Stomach (tissue), 9 donors: Measurements from ENCODE around the gene ALPP. TPM values are rescaled to one million over a fixed set of nuclear protein-coding genes. Genes with fewer than 3 reads are reported as not detected.
"Not testable (repeated sequence)": the region's sequence is repeated elsewhere in the genome, so short reads cannot be mapped to it uniquely, and the experiment has no call there.

Source experiments
- DNase-seq, 2 donors: peaks; one replicate each; pipeline versions ENCODE4 v3.0.0 to v3.0.0-alpha.2; 2013 to 2019
- H3K27ac ChIP-seq, 5 donors: fragments of 200-600 bp in 4 of 5; sonication (generic) in 4 of 5; one replicate each; pipeline ENCODE4 v1.5.1; 2013 to 2019; ENCODE audit warnings: mild to moderate bottlenecking in 1 of 5, moderate library complexity in 1 of 5
- H3K27me3 ChIP-seq, 3 donors: fragments of 200-600 bp; sonication (generic); one replicate each; pipeline ENCODE4 v1.5.1; 2017 to 2019; ENCODE audit warnings: mixed run types in 1 of 3
- H3K36me3 ChIP-seq, 4 donors: fragments of 200-600 bp; sonication (generic); 1 replicate in 3 of 4; 2 replicates in 1 of 4; pipeline ENCODE4 v1.5.1; 2016 to 2019
- H3K4me1 ChIP-seq, 4 donors: fragments of 200-600 bp; sonication (generic); one replicate each; pipeline ENCODE4 v1.5.1; 2016 to 2019
- H3K4me3 ChIP-seq, 4 donors: fragments of 200-600 bp; sonication (generic) in 3 of 4; one replicate each; pipeline ENCODE4 v1.5.1; 2016 to 2019; ENCODE audit warnings: mild to moderate bottlenecking in 1 of 4
- H3K9me3 ChIP-seq, 4 donors: fragments of 200-600 bp; sonication (generic); one replicate each; pipeline ENCODE4 v1.5.1; 2016 to 2019
- EP300 ChIP-seq: sonication (generic); formaldehyde crosslinking; IDR thresholded peaks from one replicate; pipeline ENCODE4 v1.6.1; 2017; ENCODE audit warnings: antibody characterized with exemption
- POLR2A ChIP-seq, 4 donors: fragments of 450-650 bp; IDR thresholded peaks; one replicate each; pipeline ENCODE4 v1.6.1; 2016; ENCODE audit warnings: antibody characterized with exemption in 4 of 4, control low read depth in 2 of 4, mild to moderate bottlenecking in 1 of 4, moderate library complexity in 1 of 4
- POLR2AphosphoS5 ChIP-seq, 3 donors: sonication (generic); formaldehyde crosslinking; IDR thresholded peaks; one replicate each; pipeline ENCODE4 v1.6.1; 2016; ENCODE audit warnings: antibody characterized with exemption in 3 of 3
- WGBS, 5 donors: extraction: QIAGEN DNeasy Blood & Tissue Kit in 3 of 5; methylation state at CpG; one replicate each; pipeline versions ENCODE4 v1.1.5 to v1.1.7; 2013 to 2018; 5-methylcytosine and 5-hydroxymethylcytosine counted together
- intact Hi-C: fragments of 100-400 bp; cut with DNase I; formaldehyde crosslinking; loops from one replicate; pipeline ENCODE4 v1.15.1; 2023; ENCODE audit warnings: low total_unique reads
- polyA plus RNA-seq, 3 donors: library from polyadenylated mRNA; stranded (reverse); fragments of 200-250 nt; gene quantifications; one replicate each; pipeline ENCODE4 v1.2.3, GENCODE V29; 2013
- small RNA-seq, 4 donors: library from RNA; depleted of rRNA; stranded (forward); fragments of <200 nt; gene quantifications; one replicate each; pipeline ENCODE3, GENCODE V24; 2016
- total RNA-seq, 5 donors: library from RNA; depleted of rRNA; stranded (reverse); fragments of >200 nt; gene quantifications; one replicate each; pipeline versions ENCODE4 v1.1.0 to v1.2.3, GENCODE V29; 2014 to 2016
- TF ChIP-seq, protein P1 (sequence below), 7 experiments: fragments of 450-650 bp in 4 of 7; fragments of 200-600 bp in 3 of 7; sonication (generic) in 3 of 7; IDR thresholded peaks; one replicate each; pipeline ENCODE4 v1.5.1; 2016 to 2019; ENCODE audit warnings: antibody characterized with exemption in 7 of 7, control low read depth in 2 of 7, mild to moderate bottlenecking in 1 of 7
- donor health status: healthy with polysubstance abuse.
- donor health status: Bipolar disorder and iron deficiency.
- donor health status: healthy.

Gene ALPP
- total and polyA plus RNA-seq, 8 donors = not detected

DNA sequence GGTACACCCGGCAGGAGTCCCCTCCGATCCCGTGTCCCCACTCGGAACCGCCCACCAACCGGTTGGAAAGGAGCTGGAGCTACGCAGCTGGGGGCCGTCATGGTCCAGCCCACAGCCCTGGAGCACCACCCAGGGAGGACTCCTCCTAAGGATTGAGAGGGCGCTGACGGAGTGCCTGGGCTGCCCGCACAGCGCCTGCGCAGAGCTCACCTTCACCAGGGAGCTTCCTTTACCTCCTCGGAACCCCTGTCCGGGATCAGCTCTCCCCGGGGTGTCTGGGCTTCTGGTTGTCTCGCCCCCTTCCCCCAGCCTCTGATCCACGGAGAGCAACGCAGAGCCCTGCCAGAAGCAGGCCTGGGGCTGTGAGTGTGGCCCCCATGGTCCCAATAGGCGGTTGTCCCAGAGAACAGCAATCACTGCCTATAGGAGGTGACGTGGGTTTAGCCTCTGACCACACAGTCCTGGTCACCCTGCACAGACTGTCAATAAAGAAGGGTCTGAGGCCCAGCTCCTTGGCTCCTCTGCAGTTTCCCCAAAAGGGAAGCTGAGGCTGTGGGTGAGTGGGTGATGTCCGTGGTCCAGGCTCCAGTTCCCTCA is 42.7 kb downstream of the ALPP start:
- Histone ChIP-seq H3K27me3 (peaks cover 27 to 90% (median 48%) of the 10 kb centered on the region in 3 donors), H3K27ac (no peak overlapping the region), H3K36me3 (no peaks in the 10 kb centered on the region), H3K4me1 (peaks cover 25 to 34% (median 30%) of the 10 kb centered on the region in 4 donors), H3K9me3 (peaks cover 0 to 18% (median 7%) of the 10 kb centered on the region in 4 donors), H3K4me3 (peak overlapping the region; percentile 25 to 46 (median 32))
- peak in 1 of 2 donors; percentile 59 for DNase-seq
- TF ChIP-seq EP300 (no peak), POLR2A (IDR thresholded peaks at IDR 0.05) (no peak), POLR2AphosphoS5 (IDR thresholded peaks at IDR 0.05) (no peak)
- TF ChIP-seq, protein P1, sequence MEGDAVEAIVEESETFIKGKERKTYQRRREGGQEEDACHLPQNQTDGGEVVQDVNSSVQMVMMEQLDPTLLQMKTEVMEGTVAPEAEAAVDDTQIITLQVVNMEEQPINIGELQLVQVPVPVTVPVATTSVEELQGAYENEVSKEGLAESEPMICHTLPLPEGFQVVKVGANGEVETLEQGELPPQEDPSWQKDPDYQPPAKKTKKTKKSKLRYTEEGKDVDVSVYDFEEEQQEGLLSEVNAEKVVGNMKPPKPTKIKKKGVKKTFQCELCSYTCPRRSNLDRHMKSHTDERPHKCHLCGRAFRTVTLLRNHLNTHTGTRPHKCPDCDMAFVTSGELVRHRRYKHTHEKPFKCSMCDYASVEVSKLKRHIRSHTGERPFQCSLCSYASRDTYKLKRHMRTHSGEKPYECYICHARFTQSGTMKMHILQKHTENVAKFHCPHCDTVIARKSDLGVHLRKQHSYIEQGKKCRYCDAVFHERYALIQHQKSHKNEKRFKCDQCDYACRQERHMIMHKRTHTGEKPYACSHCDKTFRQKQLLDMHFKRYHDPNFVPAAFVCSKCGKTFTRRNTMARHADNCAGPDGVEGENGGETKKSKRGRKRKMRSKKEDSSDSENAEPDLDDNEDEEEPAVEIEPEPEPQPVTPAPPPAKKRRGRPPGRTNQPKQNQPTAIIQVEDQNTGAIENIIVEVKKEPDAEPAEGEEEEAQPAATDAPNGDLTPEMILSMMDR (IDR thresholded peaks at IDR 0.05) = no peak
- 19 to 70% (median 25%) methylated on average over 3 to 22 of the region's 22 CpGs for WGBS, 5 donors
- intact Hi-C loops = no loop called here

DNA sequence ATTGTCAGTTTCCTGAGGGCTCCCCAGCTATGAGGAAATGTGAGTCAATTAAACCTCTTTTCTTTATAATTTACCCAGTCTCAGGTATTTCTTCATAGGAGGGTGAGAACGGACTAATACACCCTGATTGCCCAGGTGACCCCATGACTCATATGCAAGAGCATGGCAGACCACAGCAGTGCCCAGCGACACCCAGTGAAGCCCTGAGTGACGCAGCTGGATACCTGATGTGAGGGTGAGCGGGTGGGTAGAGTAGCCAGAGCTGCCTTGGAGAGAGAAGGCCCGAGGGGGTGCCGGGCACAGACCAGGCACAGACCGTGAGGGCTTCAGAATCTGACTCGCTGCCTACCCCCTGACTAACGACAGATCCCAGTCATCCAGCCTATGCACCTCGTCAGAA is 43.5 kb downstream of the ALPP start:
- WGBS, 5 donors = 85 to 92% (median 91%) methylated on average over 10 of the region's 10 CpGs
- Histone ChIP-seq H3K27ac (no peak overlapping the region), H3K36me3 (no peaks in the 10 kb centered on the region), H3K9me3 (peaks cover 0 to 18% (median 7%) of the 10 kb centered on the region in 4 donors), H3K4me3 (no peak overlapping the region), H3K27me3 (peaks cover 27 to 82% (median 45%) of the 10 kb centered on the region in 3 donors), H3K4me1 (peaks cover 25 to 34% (median 30%) of the 10 kb centered on the region in 4 donors)
- intact Hi-C loops = no loop called here
- no peak for DNase-seq
- no peak for TF ChIP-seq POLR2A (IDR thresholded peaks at IDR 0.05)
- TF ChIP-seq, protein P1 (IDR thresholded peaks at IDR 0.05) = no peak
- TF ChIP-seq EP300 = no peak
- no peak for TF ChIP-seq POLR2AphosphoS5 (IDR thresholded peaks at IDR 0.05)

GRCh38 chr2:232422996-232423395 is 44.4 kb downstream of the ALPP start:
- peaks cover 25 to 34% (median 30%) of the 10 kb centered on the region in 4 donors for H3K4me1 ChIP-seq
- H3K36me3 ChIP-seq, DNase-seq, H3K27ac ChIP-seq, intact Hi-C loops, H3K4me3 ChIP-seq: not testable (repeated sequence)
- peaks cover 0 to 18% (median 7%) of the 10 kb centered on the region in 4 donors for H3K9me3 ChIP-seq
- H3K27me3 ChIP-seq = peaks cover 27 to 73% (median 36%) of the 10 kb centered on the region in 3 donors
- WGBS, 5 donors = 37 to 55% (median 40%) methylated on average over 3 of the region's 3 CpGs

- Histone ChIP-seq H3K9me3 (peaks cover 0 to 18% (median 7%) of the 10 kb centered on the region in 4 donors), H3K4me1 (peaks cover 24 to 29% (median 28%) of the 10 kb centered on the region in 4 donors), H3K27me3 (peaks cover 27 to 69% (median 32%) of the 10 kb centered on the region in 3 donors)
- WGBS, 5 donors = 29 to 47% (median 41%) methylated on average over 6 to 7 of the region's 7 CpGs
- DNase-seq, H3K4me3 ChIP-seq, H3K36me3 ChIP-seq, H3K27ac ChIP-seq, intact Hi-C loops: not testable (repeated sequence)
Measured at GRCh38 chr2:232423407-232423806, 44.9 kb downstream of the ALPP start.

DNA sequence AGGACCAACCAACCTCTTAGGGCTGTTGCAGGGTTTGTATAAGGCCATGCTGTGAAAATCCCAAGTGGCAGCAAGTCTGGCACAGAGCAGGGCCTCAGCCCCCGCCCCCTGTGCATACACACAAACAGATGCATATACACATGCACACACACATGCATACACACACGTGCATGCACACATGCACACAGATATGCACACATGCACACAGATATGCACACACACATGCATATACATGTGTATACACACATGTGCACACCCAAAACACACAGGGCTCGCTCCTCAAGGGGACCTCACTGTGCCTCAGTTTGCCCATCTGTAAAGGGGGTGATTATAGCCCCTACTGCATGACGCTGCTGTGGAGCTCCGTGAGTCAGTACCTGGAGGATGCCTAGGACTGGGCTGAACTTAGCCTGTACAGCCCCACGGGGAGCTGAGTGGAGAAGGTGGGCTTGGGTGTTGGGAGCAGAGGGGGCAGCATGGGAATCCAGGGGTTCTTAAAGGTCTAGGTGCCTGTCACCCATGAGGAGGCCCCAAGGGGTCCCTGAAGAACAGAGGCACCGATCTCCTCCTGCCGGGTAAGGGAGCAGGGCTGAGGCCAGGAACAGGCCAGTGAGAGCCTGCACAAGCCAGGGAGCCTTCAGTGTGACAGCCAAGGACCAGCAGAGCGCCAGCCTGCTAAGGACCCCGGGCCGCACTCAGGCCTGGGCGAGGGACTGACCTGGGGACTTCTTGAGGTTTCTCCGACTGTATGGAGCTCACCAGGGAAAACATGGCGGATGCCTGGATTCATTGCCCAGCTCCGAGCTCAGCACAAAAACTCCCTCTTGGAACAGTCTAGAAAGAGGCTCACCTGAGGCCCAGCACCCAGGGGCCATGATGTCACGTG is 53.4 kb downstream of the ALPP start:
- Histone ChIP-seq H3K36me3 (no peaks in the 10 kb centered on the region), H3K27ac (no peak overlapping the region), H3K4me3 (no peak overlapping the region), H3K9me3 (no peaks in the 10 kb centered on the region), H3K27me3 (peaks cover 0 to 9% (median 0%) of the 10 kb centered on the region in 3 donors), H3K4me1 (no peaks in the 10 kb centered on the region)
- TF ChIP-seq POLR2AphosphoS5 (IDR thresholded peaks at IDR 0.05) (no peak), EP300 (no peak), POLR2A (IDR thresholded peaks at IDR 0.05) (no peak)
- TF ChIP-seq, protein P1 (IDR thresholded peaks at IDR 0.05) = no peak
- DNase-seq = no peak
- intact Hi-C loops = no loop called here
- 80 to 89% (median 85%) methylated on average over 11 to 16 of the region's 16 CpGs for WGBS, 5 donors

Small RNAs within 50 kb of the gene (small RNA-seq; reads per million reads assigned to genes)
- gene AC068134.3 (0 reads per million in 4 donors), gene AC068134.4 (0 reads per million in 4 donors)

Other genes with a start within 250 kb of the ALPP start
- not detected for gene ALPG, start 28.1 kb downstream of the ALPP start, total RNA-seq
- not detected for gene ALPG, start 28.1 kb downstream of the ALPP start, polyA plus RNA-seq
- 10 to 100 TPM in 1 of 5 donors, 1 to 10 TPM in 1, not detected in 3; 1.4 to 12.3 TPM for gene ALPI, start 77.4 kb downstream of the ALPP start, total RNA-seq
- gene ALPI, start 77.4 kb downstream of the ALPP start, polyA plus RNA-seq = not detected
- 1 to 10 TPM in 1 of 5 donors, not detected in 4; 1.1 TPM for gene ECEL1, start 109.1 kb downstream of the ALPP start, total RNA-seq
- gene ECEL1, start 109.1 kb downstream of the ALPP start, polyA plus RNA-seq = under 1 TPM in 1 of 3 donors, not detected in 2; 0.35 TPM
- gene PRSS56, start 141.6 kb downstream of the ALPP start, total RNA-seq = not detected
- not detected for gene PRSS56, start 141.6 kb downstream of the ALPP start, polyA plus RNA-seq
- not detected for gene CHRND, start 147.4 kb downstream of the ALPP start, total RNA-seq
- not detected for gene CHRND, start 147.4 kb downstream of the ALPP start, polyA plus RNA-seq
- gene CHRNG, start 160.9 kb downstream of the ALPP start, total RNA-seq = not detected
- not detected for gene CHRNG, start 160.9 kb downstream of the ALPP start, polyA plus RNA-seq
- 10 to 100 TPM in 2 of 5 donors, 1 to 10 TPM in 3; 1.2 to 14.5 (median 7.2) TPM for gene TIGD1, start 171.8 kb downstream of the ALPP start, total RNA-seq
- gene TIGD1, start 171.8 kb downstream of the ALPP start, polyA plus RNA-seq = 1 to 10 TPM; 1.8 to 5.3 (median 4.8) TPM
- gene EIF4E2, start 171.9 kb downstream of the ALPP start, total RNA-seq = 10 to 100 TPM in 4 of 5 donors, 1 to 10 TPM in 1; 2.3 to 45.2 (median 28.6) TPM
- 10 to 100 TPM; 54.7 to 79.3 (median 69.2) TPM for gene EIF4E2, start 171.9 kb downstream of the ALPP start, polyA plus RNA-seq